GM21528 (cell line): ENCODE results near the gene FITM1.
A peak's percentile ranks its signal among the peaks of the same experiment; 100 is the strongest.

Experiments
- ATAC-seq: cut with Tn5 transposase; IDR thresholded peaks from one replicate; pipeline ENCODE4 v1.9.1; 2021; ENCODE audit warnings: mild to moderate bottlenecking, moderate library complexity; ENCODE audit not compliant: unreplicated experiment, low FRiP score

Gene FITM1

DNA sequence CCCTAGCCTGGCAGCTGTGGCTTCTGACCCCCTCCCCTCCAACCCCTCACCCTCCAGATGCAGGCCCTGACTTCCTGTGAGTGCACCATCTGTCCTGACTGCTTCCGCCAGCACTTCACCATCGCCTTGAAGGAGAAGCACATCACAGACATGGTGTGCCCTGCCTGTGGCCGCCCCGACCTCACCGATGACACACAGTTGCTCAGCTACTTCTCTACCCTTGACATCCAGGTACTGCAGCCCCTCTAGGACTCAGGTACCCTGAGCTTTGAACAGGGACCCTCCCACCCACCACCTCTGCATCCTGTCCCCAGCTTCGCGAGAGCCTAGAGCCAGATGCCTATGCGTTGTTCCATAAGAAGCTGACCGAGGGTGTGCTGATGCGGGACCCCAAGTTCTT lies 24.6 kb downstream of the FITM1 start:
- ATAC-seq, result no peak

DNA sequence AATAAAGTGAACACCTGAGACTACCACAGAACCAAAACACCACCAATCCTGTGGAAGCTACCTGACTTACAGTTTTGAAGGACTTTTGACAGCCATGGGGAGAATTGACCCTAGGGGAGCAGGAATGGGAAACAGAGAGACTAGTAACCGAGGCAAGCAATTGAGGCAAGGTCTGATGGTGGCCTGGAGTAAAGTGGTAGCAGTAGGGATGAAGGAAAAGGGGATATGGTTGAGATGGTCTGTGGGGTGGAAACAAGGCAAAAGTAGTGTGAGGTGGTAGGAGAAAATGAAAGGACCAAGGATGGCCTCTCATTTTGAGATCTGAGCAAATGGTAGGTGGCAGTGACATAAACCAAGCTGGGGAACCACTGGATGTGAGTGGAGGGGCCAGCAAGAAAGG lies 26.4 kb downstream of the FITM1 start:
- no peak for ATAC-seq

DNA sequence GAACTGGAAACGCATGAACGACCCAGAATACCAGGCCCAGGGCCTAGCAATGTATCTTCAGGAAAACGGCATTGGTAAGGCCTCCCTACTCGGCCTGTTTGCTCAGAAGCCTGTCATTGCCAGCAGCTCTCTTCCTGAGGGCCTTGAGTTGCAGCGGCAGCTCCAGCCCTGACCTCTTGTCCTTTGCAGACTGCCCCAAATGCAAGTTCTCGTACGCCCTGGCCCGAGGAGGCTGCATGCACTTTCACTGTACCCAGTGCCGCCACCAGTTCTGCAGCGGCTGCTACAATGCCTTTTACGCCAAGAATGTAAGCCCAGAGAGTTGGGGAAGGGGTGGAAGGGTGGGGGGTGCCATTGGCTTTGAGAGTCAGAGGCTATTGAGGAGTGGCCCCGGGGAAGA lies 26.9 kb downstream of the FITM1 start:
- no peak for ATAC-seq

DNA sequence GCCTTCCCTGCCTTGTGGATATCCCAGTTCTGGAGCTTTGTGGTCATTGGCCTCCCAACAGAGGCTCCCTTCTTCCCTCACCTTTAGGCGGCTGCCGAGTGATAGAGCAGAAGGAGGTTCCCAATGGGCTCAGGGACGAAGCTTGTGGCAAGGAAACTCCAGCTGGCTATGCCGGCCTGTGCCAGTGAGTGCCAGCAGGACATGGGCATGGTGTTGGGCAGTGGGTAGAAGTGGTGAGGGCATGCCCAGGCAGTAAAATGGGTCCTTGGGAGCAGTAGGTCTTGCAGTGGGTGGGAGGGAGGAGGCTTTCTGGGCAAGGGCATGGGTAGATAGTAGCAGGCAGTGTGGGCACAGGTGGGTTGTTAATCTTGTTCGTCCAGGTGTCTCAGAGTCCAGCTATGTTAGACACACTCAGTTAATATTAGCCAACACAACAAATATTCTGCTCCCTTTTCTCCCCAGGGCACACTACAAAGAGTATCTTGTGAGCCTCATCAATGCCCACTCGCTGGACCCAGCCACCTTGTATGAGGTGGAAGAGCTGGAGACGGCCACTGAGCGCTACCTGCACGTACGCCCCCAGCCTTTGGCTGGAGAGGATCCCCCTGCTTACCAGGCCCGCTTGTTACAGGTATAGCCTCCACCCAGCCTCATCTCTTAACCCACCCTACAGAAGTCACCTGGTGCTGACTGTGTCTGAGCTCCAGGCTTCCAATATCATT lies 29.5 kb downstream of the FITM1 start:
- ATAC-seq, result no peak

DNA sequence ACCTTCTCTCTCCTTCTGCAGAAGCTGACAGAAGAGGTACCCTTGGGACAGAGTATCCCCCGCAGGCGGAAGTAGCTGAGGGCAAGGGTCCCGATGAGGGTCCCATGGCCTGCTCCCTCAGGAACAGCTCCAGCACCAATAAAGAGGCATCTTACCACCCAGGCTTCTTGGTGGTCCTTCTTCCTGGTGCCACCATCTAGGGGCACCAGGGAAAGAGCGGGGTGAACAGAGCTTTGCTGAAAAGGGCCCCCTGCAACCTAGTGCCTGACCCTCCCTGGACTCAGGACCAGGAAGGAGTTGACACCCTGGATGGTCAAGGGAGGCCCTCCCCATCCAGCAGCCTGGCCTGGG lies 30.0 kb downstream of the FITM1 start:
- ATAC-seq, result peak; percentile 5

DNA sequence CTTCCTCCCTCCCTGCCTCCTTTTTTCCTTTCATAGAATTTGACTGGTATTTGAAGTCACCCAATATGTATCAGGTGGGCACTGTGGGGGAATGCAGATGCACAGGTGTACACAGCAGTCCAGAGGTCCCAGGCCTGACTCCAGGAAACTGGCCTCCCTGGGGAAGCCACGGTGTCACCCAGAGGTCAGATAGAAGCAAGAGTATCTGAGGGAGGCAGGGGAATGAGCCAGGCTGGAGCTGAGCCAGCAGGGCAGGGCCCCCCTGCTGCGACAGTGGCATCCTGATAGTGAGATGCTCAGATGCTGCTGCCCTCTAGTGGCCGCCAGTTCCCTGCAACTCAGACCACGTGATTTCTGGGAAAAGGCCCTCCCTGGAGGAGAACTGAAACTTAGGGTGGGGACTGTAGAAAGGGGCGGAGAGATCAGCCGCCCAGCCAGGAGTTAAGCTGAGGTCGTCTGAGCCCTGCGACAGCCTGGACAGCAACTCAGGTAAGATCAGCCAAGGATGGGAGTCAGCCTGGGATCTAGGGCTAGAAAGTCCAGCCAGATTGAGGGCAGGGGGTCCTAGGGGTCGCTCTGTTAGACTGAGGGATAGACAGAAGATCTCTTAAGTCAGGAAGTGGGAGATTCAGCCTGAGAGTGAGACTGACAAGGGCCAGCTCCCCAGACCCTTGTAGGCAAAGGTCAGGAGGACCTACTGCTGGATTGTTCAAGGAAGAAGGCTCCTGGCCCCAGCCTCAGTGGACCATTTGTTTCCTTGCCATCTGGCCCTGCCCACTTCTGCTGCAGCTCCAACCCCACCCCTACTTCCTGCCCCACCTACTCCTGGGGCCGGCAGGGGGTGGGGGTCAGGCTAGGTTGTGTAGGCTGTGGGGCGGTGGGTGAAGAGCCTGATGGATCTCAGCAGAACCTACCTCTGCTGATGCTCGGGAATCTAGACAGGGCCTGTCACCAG lies 30.7 kb downstream of the FITM1 start, which contains the start of gene IRF9:
Gene IRF9, plus strand, starts transcription at position 416 of the 955 bp plus-strand sequence. CDS start 880 bp downstream, outside the sequence.
- peak; percentile 84 for ATAC-seq

DNA sequence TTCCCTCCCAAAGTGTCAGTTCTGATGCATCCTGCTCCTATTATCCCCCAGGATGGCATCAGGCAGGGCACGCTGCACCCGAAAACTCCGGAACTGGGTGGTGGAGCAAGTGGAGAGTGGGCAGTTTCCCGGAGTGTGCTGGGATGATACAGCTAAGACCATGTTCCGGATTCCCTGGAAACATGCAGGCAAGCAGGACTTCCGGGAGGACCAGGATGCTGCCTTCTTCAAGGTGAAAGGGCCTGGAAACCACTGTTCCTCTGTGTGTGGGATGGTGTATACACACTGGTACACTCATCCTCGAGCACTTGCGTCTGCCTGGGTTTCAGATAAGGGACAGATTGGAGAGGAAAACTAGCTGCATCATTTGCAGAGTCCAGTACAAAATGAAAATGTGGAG lies 31.6 kb downstream of the FITM1 start:
- no peak for ATAC-seq

DNA sequence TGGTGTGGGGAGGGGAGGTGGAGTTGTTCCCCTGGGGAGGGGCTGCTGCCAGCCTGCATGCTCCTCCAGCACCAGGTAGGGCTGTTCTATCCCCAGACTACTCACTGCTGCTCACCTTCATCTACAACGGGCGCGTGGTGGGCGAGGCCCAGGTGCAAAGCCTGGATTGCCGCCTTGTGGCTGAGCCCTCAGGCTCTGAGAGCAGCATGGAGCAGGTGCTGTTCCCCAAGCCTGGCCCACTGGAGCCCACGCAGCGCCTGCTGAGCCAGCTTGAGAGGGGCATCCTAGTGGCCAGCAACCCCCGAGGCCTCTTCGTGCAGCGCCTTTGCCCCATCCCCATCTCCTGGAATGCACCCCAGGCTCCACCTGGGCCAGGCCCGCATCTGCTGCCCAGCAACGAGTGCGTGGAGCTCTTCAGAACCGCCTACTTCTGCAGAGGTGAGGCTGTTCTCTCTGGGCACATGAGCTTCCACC lies 34.1 kb downstream of the FITM1 start:
- ATAC-seq, result no peak

DNA sequence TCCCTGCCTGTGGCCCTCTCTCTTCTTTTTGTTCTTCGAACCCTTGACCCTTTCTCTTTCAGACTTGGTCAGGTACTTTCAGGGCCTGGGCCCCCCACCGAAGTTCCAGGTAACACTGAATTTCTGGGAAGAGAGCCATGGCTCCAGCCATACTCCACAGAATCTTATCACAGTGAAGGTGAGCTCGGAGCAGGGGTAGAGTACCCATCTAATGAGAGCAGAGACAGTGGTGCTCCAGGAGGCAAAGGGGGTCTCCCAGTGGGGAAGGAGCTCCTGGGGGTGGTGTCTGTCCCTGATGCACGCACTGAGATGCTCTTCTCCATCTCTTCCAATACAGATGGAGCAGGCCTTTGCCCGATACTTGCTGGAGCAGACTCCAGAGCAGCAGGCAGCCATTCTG lies 35.3 kb downstream of the FITM1 start:
- ATAC-seq, result no peak

DNA sequence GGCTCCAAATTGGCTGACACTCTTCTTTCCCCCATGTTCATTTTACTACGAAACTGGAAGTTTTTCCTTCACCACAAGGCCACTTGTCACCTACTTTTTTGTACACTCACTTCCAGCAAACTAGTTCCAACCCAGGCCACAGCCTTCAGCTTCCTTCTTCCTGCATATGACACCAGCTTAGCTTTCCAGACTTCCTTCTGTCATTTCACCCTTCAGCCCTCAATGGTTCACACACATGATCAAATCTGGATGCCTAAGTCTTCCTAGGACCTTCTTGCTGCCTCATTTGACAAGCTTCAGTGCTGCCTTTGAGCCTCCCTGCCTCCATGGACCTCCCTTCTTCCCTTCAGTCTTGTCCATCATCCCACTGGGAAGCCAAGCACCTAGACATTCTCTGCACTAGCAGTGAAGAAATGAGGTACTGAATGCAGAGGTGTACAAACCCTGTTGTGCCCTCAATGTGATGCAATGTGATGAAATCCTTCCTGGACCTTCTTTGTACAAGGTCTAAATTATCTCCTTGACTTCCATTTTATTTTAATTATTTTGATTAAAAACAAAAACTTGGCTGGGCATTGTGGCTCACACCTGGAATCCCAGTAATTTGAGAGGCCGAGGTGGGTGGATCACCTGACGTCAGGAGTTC lies 37.1 kb downstream of the FITM1 start:
- ATAC-seq, result no peak

DNA sequence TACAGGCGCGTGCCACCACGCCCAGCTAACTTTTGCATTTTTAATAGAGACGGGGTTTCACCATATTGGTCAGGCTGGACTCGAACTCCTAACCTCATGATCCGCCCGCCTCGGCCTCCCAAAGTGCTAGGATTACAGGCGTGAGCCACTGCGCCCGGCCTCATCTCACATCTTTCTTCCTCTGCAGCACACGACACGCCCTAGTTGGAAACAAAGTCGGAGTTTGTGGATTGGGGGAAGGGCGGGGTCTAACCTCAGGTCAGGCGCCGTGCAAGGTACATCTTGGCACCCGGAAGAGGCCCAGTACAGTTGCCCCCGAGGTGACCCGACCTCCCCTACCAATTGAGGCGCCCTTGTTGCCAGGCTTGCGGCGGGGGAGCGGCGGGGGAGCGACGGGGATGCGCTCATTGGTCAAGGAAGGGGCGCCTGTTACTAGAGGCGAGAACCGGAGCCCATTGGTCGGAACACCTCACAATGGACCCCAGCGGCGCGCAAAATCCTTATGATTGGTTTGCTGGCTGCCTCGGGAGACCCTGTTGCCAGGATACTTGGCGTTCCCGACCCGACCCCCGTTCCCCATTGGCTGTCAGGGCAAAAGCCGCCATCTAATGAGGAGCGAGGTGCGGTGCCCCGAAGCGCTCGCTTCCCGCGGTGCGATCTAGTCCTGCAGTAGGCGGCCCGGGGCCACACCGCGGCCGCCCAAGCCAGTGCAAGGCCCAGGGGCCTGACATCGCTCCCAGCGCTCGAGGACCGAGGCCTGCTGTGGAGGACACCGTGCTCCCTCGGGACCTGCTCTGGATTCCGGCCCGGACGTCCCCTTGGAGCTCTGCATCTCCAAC lies 41.2 kb downstream of the FITM1 start, which contains the start of gene REC8:
Gene REC8, plus strand, starts transcription at position 659 of the 839 bp plus-strand sequence. CDS start 473 bp downstream, outside the sequence.
- peak; percentile 72 for ATAC-seq

DNA sequence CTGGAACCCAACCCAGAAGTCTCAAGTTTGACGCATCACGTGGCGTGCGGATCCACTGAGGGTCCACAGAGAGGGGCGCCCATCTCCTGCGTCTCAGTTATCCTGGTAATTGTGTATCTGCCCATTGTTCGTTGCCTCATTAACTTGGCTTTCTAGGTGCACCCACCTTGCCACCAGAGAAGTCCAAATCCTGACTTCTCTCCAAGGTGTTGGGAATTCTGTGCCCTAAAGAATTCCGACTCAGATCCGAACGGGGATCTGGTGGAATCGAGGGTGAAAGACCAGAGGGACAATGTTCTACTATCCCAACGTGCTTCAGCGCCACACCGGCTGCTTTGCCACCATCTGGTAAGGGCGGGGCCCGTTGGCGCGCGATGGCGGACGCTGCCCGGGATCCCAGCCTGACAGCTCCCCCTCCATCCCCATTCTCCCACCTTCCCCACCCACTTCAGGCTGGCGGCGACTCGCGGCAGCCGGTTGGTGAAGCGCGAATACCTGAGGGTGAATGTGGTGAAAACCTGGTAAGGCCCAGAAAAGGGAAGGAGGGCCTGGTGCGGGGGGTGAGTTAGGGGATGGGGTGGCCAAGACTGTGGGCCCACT lies 41.9 kb downstream of the FITM1 start:
- ATAC-seq, result no peak

DNA sequence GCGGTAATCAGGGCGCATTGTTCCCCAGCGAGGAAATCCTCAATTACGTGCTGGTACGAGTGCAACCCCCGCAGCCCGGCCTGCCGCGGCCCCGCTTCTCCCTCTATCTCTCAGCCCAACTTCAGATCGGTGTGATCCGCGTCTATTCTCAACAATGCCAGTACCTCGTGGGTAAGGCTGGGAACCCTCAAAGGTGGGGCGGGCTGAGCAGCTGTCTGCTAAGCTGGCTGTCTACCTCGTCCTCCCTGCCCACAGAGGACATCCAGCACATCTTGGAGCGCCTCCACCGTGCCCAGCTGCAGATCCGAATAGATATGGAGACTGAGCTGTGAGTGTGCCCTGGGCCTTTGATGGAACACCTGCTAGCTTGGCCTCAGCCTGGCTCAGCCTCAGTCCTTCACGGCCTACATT lies 42.4 kb downstream of the FITM1 start:
- ATAC-seq, result no peak

DNA sequence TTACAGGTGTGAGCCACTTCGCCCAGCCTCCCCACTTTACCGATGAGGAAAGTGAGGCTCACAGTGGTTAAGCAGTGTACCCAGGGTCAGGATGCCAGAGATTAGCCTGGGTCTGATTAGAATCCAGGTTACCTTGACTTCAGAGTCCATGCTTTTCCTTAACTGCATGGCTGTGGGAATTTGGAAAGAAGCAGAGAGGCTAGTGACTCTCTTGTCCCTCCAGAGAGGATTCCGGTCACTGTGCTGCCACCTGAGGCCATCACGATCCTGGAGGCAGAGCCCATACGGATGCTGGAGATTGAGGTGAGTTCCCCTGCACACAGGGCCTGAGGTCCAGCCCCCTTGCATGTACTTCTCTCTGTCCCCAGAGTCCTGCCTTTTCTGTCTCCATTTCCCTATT lies 46.1 kb downstream of the FITM1 start:
- ATAC-seq, result no peak

DNA sequence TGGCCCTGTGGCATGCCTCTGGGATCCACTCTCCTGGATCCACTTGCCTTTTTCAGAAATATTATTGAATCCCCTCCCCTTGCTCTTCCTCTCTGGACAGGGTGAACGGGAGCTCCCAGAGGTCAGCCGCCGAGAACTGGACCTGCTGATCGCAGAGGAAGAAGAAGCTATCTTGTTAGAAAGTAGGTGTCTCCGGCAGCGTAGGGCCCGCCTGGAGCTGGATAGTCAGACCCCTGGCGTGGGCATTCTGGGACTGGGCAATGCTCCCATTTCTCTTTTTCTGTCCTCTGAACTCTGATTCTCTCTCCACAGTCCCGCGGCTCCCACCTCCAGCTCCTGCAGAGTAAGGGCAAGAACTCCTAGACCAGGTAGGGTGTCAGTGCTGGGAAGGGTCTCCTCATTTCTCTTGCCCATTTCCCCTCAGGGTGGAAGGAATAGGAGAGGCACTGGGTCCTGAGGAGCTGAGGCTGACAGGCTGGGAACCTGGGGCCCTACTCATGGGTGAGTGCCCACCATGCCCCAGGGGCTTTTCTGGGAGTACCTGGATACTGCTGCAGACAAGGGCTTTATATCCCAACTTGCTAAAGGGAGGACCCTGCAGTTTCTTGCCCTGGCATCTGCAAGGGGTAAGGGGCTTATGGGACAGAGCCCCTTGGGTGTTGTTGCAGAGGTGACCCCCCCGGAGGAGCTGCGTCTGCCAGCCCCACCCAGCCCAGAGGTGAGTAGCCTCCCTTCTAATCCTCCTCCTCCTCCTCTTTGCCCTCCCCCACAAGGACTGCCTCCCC lies 46.8 kb downstream of the FITM1 start:
- no peak for ATAC-seq

DNA sequence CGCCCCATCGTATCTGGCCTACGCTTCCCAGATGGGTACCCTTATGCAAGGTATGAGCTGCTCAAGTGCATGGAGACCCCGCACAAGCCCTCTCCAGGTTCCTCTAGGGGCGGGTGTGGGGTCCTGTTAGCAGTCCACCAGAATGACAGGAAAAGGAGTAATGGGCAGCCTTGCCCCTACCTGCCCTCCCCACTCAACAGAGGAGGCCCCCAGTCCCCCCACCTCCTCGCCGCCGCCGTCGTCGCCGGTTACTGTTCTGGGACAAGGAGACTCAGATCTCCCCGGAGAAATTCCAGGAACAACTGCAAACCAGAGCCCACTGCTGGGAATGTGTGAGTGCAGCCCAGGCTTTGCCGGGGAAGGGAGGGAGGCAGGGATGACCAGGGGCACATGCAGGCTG lies 47.4 kb downstream of the FITM1 start:
- ATAC-seq, result no peak

DNA sequence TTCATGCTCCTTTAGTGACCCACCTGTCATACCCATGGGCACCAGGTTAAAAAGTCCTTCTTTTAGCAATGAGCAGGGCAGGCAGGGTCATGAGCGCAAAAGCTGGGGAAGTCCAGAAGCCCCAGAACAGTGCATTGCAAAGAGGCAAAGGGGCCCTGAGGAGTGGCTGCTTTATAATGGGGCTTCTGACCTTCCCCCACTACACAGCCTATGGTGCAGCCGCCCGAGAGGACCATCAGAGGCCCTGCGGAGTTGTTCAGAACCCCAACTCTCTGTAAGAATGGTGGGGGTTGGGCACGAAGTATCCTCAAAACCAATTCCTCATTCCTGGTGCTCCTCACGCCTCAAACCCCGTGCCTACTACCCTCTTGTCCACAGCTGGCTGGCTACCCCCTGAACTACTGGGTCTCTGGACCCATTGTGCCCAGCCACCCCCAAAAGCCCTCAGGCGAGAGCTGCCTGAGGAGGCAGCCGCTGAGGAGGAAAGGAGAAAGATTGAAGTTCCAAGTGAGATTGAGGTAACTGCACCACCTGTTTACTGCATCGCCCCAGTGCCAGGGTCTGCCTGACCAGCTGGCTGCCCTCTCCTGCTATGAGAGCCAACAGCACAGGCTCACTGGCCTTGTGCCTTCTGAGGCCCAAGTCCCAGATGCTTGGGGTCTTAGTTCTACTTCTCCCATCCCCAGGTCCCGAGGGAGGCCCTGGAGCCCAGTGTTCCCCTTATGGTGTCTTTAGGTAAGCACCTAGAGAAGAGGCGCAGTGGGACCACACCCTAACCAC lies 48.1 kb downstream of the FITM1 start:
- no peak for ATAC-seq

DNA sequence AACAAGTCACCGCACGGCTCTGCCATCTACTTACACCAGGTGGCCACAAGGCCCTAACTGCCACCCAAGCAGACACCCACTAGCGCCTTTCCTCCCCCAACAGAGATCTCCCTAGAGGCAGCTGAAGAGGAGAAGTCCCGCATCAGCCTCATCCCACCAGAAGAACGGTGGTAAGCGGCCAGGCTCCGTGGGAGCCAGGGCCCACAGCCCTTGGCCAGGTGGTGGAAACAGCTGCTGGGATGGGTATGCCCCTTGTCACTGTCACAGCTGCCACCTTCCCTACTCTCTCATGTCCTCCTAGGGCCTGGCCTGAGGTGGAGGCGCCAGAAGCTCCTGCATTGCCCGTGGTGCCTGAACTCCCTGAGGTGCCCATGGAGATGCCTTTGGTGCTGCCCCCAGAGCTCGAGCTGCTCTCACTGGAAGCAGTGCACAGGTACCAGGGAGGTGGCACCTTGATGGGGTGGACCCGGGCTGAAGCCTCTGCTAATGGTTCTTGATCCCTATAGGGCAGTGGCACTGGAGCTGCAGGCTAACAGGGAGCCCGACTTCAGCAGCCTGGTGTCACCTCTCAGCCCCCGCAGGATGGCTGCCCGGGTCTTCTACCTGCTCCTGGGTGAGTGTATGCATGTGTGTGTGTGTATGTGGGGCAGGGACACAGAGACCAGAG lies 49.0 kb downstream of the FITM1 start:
- no peak for ATAC-seq
